HepG2 (cell line): ENCODE results near the gene MPC1. TPM values are rescaled to one million over a fixed set of nuclear protein-coding genes. Genes with fewer than 3 reads are reported as not detected.

Source experiments
- AHR ChIP-seq: IDR thresholded peaks from 2 replicates; pipeline ENCODE4 v1.6.1; 2018; ENCODE audit warnings: missing genetic modification reagents, missing compliant biosample characterization
- BRF2 ChIP-seq: sonication (generic); formaldehyde crosslinking; IDR thresholded peaks from 2 replicates; pipeline ENCODE4 v1.8.1; 2022; ENCODE audit warnings: mild to moderate bottlenecking, missing genetic modification reagents
- CREM ChIP-seq, 2 experiments: sonication (generic) in 1 of 2; formaldehyde crosslinking in 1 of 2; IDR thresholded peaks; 2 replicates each; pipeline versions ENCODE4 v1.4.0 to v1.6.1; 2016 to 2020; ENCODE audit warnings: antibody characterized with exemption in 1 of 2, mild to moderate bottlenecking in 1 of 2, missing genetic modification reagents in 1 of 2
- EP300 ChIP-seq, 3 experiments: sonication (generic) in 1 of 3; formaldehyde crosslinking in 1 of 3; IDR thresholded peaks; 2 replicates each; pipeline versions ENCODE4 v1.5.1 to v1.6.1; 2011 to 2020; ENCODE audit warnings: low read depth in 2 of 3, low read length in 2 of 3, borderline replicate concordance in 1 of 3, improper control_type of control experiment in 1 of 3, mild to moderate bottlenecking in 1 of 3, missing genetic modification reagents in 1 of 3, moderate library complexity in 1 of 3
- FIP1L1 ChIP-seq: fragments of 200-400 bp; formaldehyde crosslinking; IDR thresholded peaks from 2 replicates; pipeline ENCODE4 v1.6.1; 2018; ENCODE audit warnings: low read depth, mild to moderate bottlenecking, low read length, moderate library complexity, borderline replicate concordance; ENCODE audit not compliant: insufficient read depth
- HNF4G ChIP-seq, 2 experiments: sonication (generic) in 1 of 2; formaldehyde crosslinking in 1 of 2; IDR thresholded peaks; 2 replicates each; pipeline versions ENCODE4 v1.4.0 to v1.6.1; 2011 to 2020; ENCODE audit warnings: borderline replicate concordance in 2 of 2, low read depth in 2 of 2, mild to moderate bottlenecking in 2 of 2, low read length in 1 of 2, missing genetic modification reagents in 1 of 2, moderate library complexity in 1 of 2
- MAFK ChIP-seq, 2 experiments: IDR thresholded peaks in 1 of 2; conservative IDR thresholded peaks in 1 of 2; 2 replicates each; pipeline ENCODE4 v1.6.1; 2011; ENCODE audit warnings: improper control_type of control experiment in 2 of 2, low read length in 2 of 2
- MATR3 ChIP-seq: sonication (generic); formaldehyde crosslinking; IDR thresholded peaks from 2 replicates; pipeline ENCODE4 v1.4.0; 2020; ENCODE audit warnings: missing genetic modification reagents
- PRDM10 ChIP-seq: sonication (generic); formaldehyde crosslinking; IDR thresholded peaks from 2 replicates; pipeline ENCODE4 v1.4.0; 2020; ENCODE audit warnings: low read depth, missing genetic modification reagents
- RAD21 ChIP-seq: fragments of 450-650 bp; formaldehyde crosslinking; IDR thresholded peaks from 2 replicates; pipeline ENCODE4 v1.5.0; 2020; ENCODE audit warnings: mild to moderate bottlenecking
- THAP8 ChIP-seq: sonication (generic); formaldehyde crosslinking; IDR thresholded peaks from 2 replicates; pipeline ENCODE4 v1.5.1; 2020; ENCODE audit warnings: missing genetic modification reagents, mild to moderate bottlenecking, borderline replicate concordance
- ZGPAT ChIP-seq: IDR thresholded peaks from 2 replicates; pipeline ENCODE4 v1.6.1; 2016; ENCODE audit warnings: mild to moderate bottlenecking
- ZNF256 ChIP-seq: sonication (generic); formaldehyde crosslinking; conservative IDR thresholded peaks from 2 replicates; pipeline ENCODE4 v1.4.0; 2020; ENCODE audit warnings: missing genetic modification reagents
- ZNF276 ChIP-seq: sonication (generic); formaldehyde crosslinking; IDR thresholded peaks from 2 replicates; pipeline ENCODE4 v1.4.0; 2020; ENCODE audit warnings: mild to moderate bottlenecking, low read depth, missing genetic modification reagents
- ZNF337 ChIP-seq: sonication (generic); formaldehyde crosslinking; IDR thresholded peaks from 2 replicates; pipeline ENCODE4 v1.5.1; 2020; ENCODE audit warnings: missing genetic modification reagents, low read depth, mild to moderate bottlenecking, borderline replicate concordance
- ZNF800 ChIP-seq: sonication (generic); formaldehyde crosslinking; IDR thresholded peaks from 2 replicates; pipeline ENCODE4 v1.4.0; 2020; ENCODE audit warnings: missing genetic modification reagents
- polyA plus RNA-seq, 8 experiments: library from polyadenylated mRNA; depleted of rRNA in 3 of 8; stranded (reverse) in 7 of 8; unstranded in 1 of 8; fragments of >200 nt; fragmentation: Illumina TruSeq in 4 of 8; extraction: Trizol in 4 of 8; gene quantifications; 2 replicates each; pipeline versions ENCODE4 v1.2.1 to v1.2.3, GENCODE V29; 2011 to 2016; ENCODE audit warnings: low read depth in 4 of 8, missing spikeins in 1 of 8, mixed read lengths in 1 of 8; ENCODE audit not compliant: insufficient read depth in 1 of 8
- total RNA-seq, 5 experiments: library from RNA; depleted of rRNA; stranded (reverse); fragments of >200 nt; fragmentation: Illumina TruSeq; extraction: Trizol; gene quantifications; 2 replicates each; pipeline ENCODE4 v1.2.3, GENCODE V29; 2016; ENCODE audit warnings: low read depth in 1 of 5

The MPC1 gene
- total and polyA plus RNA-seq, 2 of the 13 experiments (the other 11 are each of a cell fraction or from before 2014, with no cell fraction given), result 189 to 214 TPM

GRCh38 chr6:166351715-166352285 lies 30.9 kb downstream of the MPC1 start (continued):
- TF ChIP-seq EP300 (IDR thresholded peaks at IDR 0.05; ENCODE audit: low read depth in 2 of 2, low read length in 2 of 2), result peak in 1 of 2 experiments; percentile 72; a peak in 2 of 4 replicates
- no peak for TF ChIP-seq EP300 (CRISPR knock-in tag; IDR thresholded peaks at IDR 0.05; ENCODE audit: borderline replicate concordance)
- no peak for TF ChIP-seq ZNF276 (CRISPR knock-in tag)
- no peak for TF ChIP-seq FIP1L1
- no peak for TF ChIP-seq AHR
- no peak for TF ChIP-seq ZNF337 (CRISPR knock-in tag)
- TF ChIP-seq CREM (IDR thresholded peaks at IDR 0.05), result peak; percentile 62
- TF ChIP-seq CREM (CRISPR knock-in tag; IDR thresholded peaks at IDR 0.05), result no peak
- no peak for TF ChIP-seq ZNF256 (CRISPR knock-in tag)
- TF ChIP-seq BRF2, result no peak
- TF ChIP-seq HNF4G (IDR thresholded peaks at IDR 0.05; ENCODE audit: borderline replicate concordance, low read depth, low read length), result no peak
- no peak for TF ChIP-seq HNF4G (CRISPR knock-in tag; IDR thresholded peaks at IDR 0.05; ENCODE audit: borderline replicate concordance, low read depth)
- no peak for TF ChIP-seq ZNF800 (CRISPR knock-in tag)
- TF ChIP-seq ZGPAT, result no peak
- TF ChIP-seq MAFK (conservative IDR thresholded peaks at IDR 0.05 in 1 of 2, IDR thresholded peaks at IDR 0.05 in 1 of 2; ENCODE audit: low read length in 2 of 2), result no peak
- TF ChIP-seq RAD21 (CRISPR knock-in tag), result no peak
- TF ChIP-seq THAP8 (CRISPR knock-in tag), result no peak
- no peak for TF ChIP-seq PRDM10 (CRISPR knock-in tag)
- TF ChIP-seq MATR3 (CRISPR knock-in tag), result no peak
